OCI-LY3 (cell line): ENCODE results near the gene TLCD3B.
"Not testable (repeated sequence)": the region's sequence is repeated elsewhere in the genome, so short reads cannot be mapped to it uniquely, and the experiment has no call there.

Experiments
- H2AFZ ChIP-seq: fragments of 200-600, 300-600 bp; shearing (Covaris generic); 2 replicates; pipeline ENCODE4 v1.6.0; 2014; ENCODE audit warnings: antibody characterized with exemption, low read depth, low read length
- H3K27ac ChIP-seq: fragments of 200-600, 300-600 bp; sonication (generic); 2 replicates; pipeline ENCODE4 v1.5.1; 2014; ENCODE audit warnings: mild to moderate bottlenecking, low read length, moderate library complexity, mixed read lengths
- H3K27me3 ChIP-seq: fragments of 200-600, 300-600 bp; sonication (generic); 2 replicates; pipeline ENCODE4 v1.6.1; 2014; ENCODE audit warnings: low read depth, low read length, mixed read lengths
- H3K36me3 ChIP-seq: fragments of 200-600, 300-600 bp; sonication (generic); replicated peaks from 2 replicates; pipeline ENCODE3; 2014; ENCODE audit warnings: low read depth, low read length, mixed read lengths
- H3K4me1 ChIP-seq: fragments of 300-600, 200-600 bp; sonication (generic); 2 replicates; pipeline ENCODE4 v1.6.1; 2014; ENCODE audit warnings: low read length, mixed read lengths
- H3K4me2 ChIP-seq: fragments of 200-600, 300-600 bp; sonication (generic); 2 replicates; pipeline ENCODE4 v1.6.1; 2014; ENCODE audit warnings: low read length, mixed read lengths
- H3K4me3 ChIP-seq: fragments of 300-600, 200-600 bp; sonication (generic); 2 replicates; pipeline ENCODE4 v1.5.1; 2014; ENCODE audit warnings: antibody characterized with exemption, mild to moderate bottlenecking, low read length, moderate library complexity
- H3K79me2 ChIP-seq: fragments of 300-600, 200-600 bp; shearing (Covaris generic); 2 replicates; pipeline ENCODE4 v1.6.1; 2014; ENCODE audit warnings: mild to moderate bottlenecking, low read length, mixed read lengths
- H3K9ac ChIP-seq: fragments of 300-600, 200-600 bp; shearing (Covaris generic); 2 replicates; pipeline ENCODE4 v1.6.0; 2014; ENCODE audit warnings: mild to moderate bottlenecking, low read length, moderate library complexity
- H3K9me3 ChIP-seq: fragments of 200-600, 300-600 bp; shearing (Covaris generic); 2 replicates; pipeline ENCODE4 v1.6.1; 2014; ENCODE audit warnings: low read length, mixed read lengths; ENCODE audit not compliant: insufficient read depth
- H4K20me1 ChIP-seq: fragments of 200-600, 300-600 bp; sonication (generic); 2 replicates; pipeline ENCODE4 v1.6.1; 2016; ENCODE audit warnings: low read length, mixed read lengths; ENCODE audit not compliant: insufficient read depth
- EZH2phosphoT487 ChIP-seq: fragments of 200-600 bp; shearing (Covaris generic); IDR thresholded peaks from 2 replicates; pipeline ENCODE4 v1.6.1; 2018; ENCODE audit warnings: antibody characterized with exemption, mixed run types, low read depth
- TF ChIP-seq, protein P1 (sequence below): fragments of 200-600, 300-600 bp; sonication (generic); IDR thresholded peaks from 2 replicates; pipeline ENCODE4 v1.5.1; 2014; ENCODE audit warnings: antibody characterized with exemption, low read length, low read depth

TLCD3B gene

GRCh38 chr16:30017277-30017656, 13.8 kb downstream of the TLCD3B start:
- Histone ChIP-seq H3K4me1 (peaks cover 17% of the 10 kb centered on the region), H3K27me3 (peaks cover 4% of the 10 kb centered on the region; the same call in 1 of the 2 replicates), H4K20me1 (no peaks in the 10 kb centered on the region), H3K79me2 (no peaks in the 10 kb centered on the region), H3K9ac (no peak overlapping the region), H3K4me3 (no peak overlapping the region), H3K27ac (no peak overlapping the region), H3K4me2 (no peak overlapping the region), H3K36me3 (no peaks in the 10 kb centered on the region), H3K9me3 (no peaks in the 10 kb centered on the region), H2AFZ (no peak overlapping the region)
- TF ChIP-seq, protein P1, sequence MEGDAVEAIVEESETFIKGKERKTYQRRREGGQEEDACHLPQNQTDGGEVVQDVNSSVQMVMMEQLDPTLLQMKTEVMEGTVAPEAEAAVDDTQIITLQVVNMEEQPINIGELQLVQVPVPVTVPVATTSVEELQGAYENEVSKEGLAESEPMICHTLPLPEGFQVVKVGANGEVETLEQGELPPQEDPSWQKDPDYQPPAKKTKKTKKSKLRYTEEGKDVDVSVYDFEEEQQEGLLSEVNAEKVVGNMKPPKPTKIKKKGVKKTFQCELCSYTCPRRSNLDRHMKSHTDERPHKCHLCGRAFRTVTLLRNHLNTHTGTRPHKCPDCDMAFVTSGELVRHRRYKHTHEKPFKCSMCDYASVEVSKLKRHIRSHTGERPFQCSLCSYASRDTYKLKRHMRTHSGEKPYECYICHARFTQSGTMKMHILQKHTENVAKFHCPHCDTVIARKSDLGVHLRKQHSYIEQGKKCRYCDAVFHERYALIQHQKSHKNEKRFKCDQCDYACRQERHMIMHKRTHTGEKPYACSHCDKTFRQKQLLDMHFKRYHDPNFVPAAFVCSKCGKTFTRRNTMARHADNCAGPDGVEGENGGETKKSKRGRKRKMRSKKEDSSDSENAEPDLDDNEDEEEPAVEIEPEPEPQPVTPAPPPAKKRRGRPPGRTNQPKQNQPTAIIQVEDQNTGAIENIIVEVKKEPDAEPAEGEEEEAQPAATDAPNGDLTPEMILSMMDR: no peak
- TF ChIP-seq EZH2phosphoT487: no peak

- no peaks in the 10 kb centered on the region for H3K9me3 ChIP-seq
- H3K27me3 ChIP-seq: peaks cover 4% of the 10 kb centered on the region; the same call in 1 of the 2 replicates
- TF ChIP-seq, protein P1: no peak
- no peak for TF ChIP-seq EZH2phosphoT487
- H3K4me1 ChIP-seq: peaks cover 22% of the 10 kb centered on the region
- H2AFZ ChIP-seq: no peak overlapping the region
- H4K20me1 ChIP-seq: no peaks in the 10 kb centered on the region
- no peak overlapping the region for H3K27ac ChIP-seq
- no peak overlapping the region for H3K4me3 ChIP-seq
- no peak overlapping the region for H3K9ac ChIP-seq
- H3K36me3 ChIP-seq: no peaks in the 10 kb centered on the region
- H3K4me2 ChIP-seq: no peak overlapping the region
- no peaks in the 10 kb centered on the region for H3K79me2 ChIP-seq
Measured at GRCh38 chr16:30016555-30017276, 14.4 kb downstream of the TLCD3B start.

DNA sequence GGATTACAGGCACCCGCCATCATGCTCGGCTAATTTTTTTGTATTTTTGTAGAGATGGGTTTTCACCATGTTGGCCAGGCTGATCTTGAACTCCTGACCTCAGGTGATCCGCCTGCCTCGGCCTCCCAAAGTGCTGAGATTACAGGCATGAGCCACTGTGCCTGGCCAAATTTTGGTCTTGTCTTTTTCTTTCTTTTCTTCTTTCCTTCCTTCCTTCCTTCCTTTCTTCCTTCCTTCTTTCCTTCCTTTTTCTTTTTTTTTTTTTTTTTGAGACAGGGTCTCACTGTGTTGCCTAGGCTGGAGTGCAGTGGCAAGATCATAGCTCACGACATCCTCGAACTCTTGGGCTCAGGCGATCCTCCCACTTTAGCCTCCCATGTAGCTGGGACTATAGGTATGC, 15.6 kb downstream of the TLCD3B start:
- H3K79me2 ChIP-seq, H3K36me3 ChIP-seq, H3K4me2 ChIP-seq: not testable (repeated sequence)

GRCh38 chr16:30012598-30012997, 18.5 kb downstream of the TLCD3B start:
- not testable (repeated sequence) for H3K27me3 ChIP-seq, H3K9me3 ChIP-seq, H3K4me3 ChIP-seq, H4K20me1 ChIP-seq, H3K4me2 ChIP-seq, H3K36me3 ChIP-seq, H3K9ac ChIP-seq, H2AFZ ChIP-seq, H3K79me2 ChIP-seq, H3K27ac ChIP-seq
- peaks cover 20% of the 10 kb centered on the region for H3K4me1 ChIP-seq

More for the DNA sequence above, 15.6 kb downstream of the TLCD3B start:
- not testable (repeated sequence) for H3K27me3 ChIP-seq, H2AFZ ChIP-seq, H3K4me3 ChIP-seq, H3K9me3 ChIP-seq, H3K27ac ChIP-seq, H4K20me1 ChIP-seq, H3K9ac ChIP-seq
- peaks cover 20% of the 10 kb centered on the region for H3K4me1 ChIP-seq

DNA sequence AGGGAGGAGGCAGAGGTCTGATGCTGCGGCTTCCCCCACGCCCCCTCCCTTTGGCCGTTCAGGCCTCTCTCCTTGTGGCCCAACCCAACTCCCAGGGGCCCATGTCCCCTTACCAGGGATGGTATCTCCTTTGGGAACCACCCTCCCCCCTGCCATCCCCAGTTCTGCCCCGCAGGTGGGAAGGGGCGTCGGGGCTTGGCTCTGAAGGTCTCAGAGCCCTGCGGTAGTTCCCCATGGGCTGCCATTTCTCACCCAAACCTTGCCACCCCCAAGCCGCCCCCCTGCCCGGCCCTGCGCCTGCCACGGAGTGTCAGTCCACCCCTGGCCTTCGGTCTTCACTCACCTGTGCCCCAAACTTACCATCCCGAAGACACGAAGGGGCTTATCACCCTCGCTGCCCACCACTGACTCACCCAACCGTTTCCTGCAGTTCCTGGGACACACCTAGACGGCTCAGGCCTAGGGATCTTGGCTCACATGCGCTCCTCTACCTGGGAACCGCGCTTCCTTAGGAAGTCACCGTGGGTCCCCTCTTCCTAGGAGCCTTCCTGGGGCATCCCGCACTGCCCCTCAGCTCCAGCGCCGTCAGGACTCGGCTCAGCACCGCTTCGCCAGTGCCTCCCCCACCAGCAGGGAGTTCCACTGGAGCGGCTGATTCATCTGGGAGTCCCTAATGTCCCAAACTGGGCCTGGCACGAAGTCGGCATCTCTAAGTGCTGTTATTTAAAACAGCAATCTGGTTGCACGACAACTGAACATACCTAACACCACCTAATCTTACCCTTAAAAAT, 19.2 kb downstream of the TLCD3B start:
- no peak for TF ChIP-seq EZH2phosphoT487
- TF ChIP-seq, protein P1: no peak
- no peaks in the 10 kb centered on the region for H3K79me2 ChIP-seq
- no peaks in the 10 kb centered on the region for H3K27me3 ChIP-seq
- H3K4me1 ChIP-seq: peaks cover 20% of the 10 kb centered on the region
- peak overlapping the region; percentile 79 for H3K4me3 ChIP-seq
- H4K20me1 ChIP-seq: no peaks in the 10 kb centered on the region
- H3K27ac ChIP-seq: no peak overlapping the region
- peak overlapping the region; percentile 85 for H3K4me2 ChIP-seq
- H3K9ac ChIP-seq: peak overlapping the region; percentile 68; the same call in 1 of the 2 replicates
- peak overlapping the region; percentile 75 for H2AFZ ChIP-seq
- H3K36me3 ChIP-seq: no peaks in the 10 kb centered on the region
- H3K9me3 ChIP-seq: no peaks in the 10 kb centered on the region
